SJSA1 (cell line): ENCODE measurements around the gene PPM1E. TPM values are rescaled to one million over a fixed set of nuclear protein-coding genes. Genes with fewer than 3 reads are reported as not detected.

ENCODE experiments used
- DNase-seq, 2 experiments: peaks; one replicate each; pipeline ENCODE4 v3.0.0-alpha.2; 2015 to 2020; ENCODE audit warnings: low spot score in 2 of 2, low read depth in 1 of 2
- H3K27ac ChIP-seq: fragments of 250-450 bp; sonication (Bioruptor Pico); 2 replicates; pipeline ENCODE4 v1.5.1; 2020; ENCODE audit warnings: mild to moderate bottlenecking, moderate library complexity
- H3K27me3 ChIP-seq: fragments of 250-450 bp; sonication (Bioruptor Pico); replicated peaks from 2 replicates; pipeline ENCODE4 v1.5.1; 2020; ENCODE audit warnings: mild to moderate bottlenecking, moderate library complexity
- H3K36me3 ChIP-seq: fragments of 250-450 bp; sonication (Bioruptor Pico); 2 replicates; pipeline ENCODE4 v1.5.1; 2020; ENCODE audit warnings: mild to moderate bottlenecking
- H3K4me1 ChIP-seq: fragments of 250-450 bp; sonication (Bioruptor Pico); replicated peaks from 2 replicates; pipeline ENCODE4 v1.6.1; 2021; ENCODE audit warnings: mild to moderate bottlenecking
- H3K4me3 ChIP-seq: fragments of 250-450 bp; sonication (Bioruptor Pico); 2 replicates; pipeline ENCODE4 v1.5.1; 2020; ENCODE audit warnings: mild to moderate bottlenecking
- H3K9me3 ChIP-seq: fragments of 250-450 bp; sonication (Bioruptor Pico); replicated peaks from 2 replicates; pipeline ENCODE4 v1.5.1; 2020; ENCODE audit warnings: mild to moderate bottlenecking
- total RNA-seq: library from RNA; depleted of rRNA; stranded (reverse); fragments of >200 nt; shearing (Covaris generic); gene quantifications from 2 replicates; pipeline ENCODE4 v1.2.3, GENCODE V29; 2014

Gene PPM1E
- total RNA-seq, 1 experiment from 2014 or later = 0.45 TPM

DNA sequence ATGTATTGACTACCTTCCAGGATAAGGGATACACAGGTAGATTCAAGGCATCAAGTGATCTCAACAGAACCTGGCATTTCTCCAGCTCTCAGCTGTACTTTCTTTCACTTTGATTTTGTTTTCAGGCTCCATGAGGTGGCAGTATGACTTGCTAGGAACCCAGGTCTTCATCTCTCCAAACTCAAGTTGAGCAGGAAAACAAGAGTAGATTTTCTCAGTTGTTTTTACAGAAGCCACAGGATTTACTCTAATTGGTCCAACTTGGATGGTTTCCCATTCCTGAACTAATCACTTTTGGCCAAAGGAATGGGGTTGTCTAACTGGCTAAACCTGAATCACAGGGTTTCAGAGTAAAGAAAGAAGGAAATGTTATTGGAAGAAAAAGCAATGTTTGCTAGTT, 204.4 kb downstream of the PPM1E start:
- Histone ChIP-seq H3K9me3 (no peaks in the 10 kb centered on the region), H3K36me3 (no peaks in the 10 kb centered on the region), H3K4me3 (no peak overlapping the region), H3K27me3 (no peaks in the 10 kb centered on the region; the same call in 1 of the 2 replicates), H3K4me1 (peaks cover 17% of the 10 kb centered on the region), H3K27ac (no peak overlapping the region)
- DNase-seq = peak in 1 of 2 experiments; percentile 62

DNA sequence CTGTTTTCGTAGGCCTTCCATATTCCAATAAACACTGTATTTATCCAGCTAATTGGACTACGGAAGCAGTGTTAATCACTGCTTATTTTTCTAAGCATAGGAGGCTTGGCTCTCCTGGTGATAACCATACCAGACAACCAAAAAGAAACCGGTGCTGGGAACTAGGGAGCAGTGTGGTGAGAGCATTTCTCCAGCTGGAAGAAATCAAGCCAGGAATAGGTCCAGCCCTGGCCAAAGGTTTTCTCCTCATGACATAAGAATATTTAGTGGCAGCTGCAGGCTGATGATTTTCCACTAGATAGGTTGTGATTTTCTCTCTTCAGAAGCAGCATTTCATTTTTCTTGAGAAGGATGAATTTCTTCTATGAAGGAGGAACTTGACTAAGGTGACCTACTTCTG, 209.6 kb downstream of the PPM1E start:
- DNase-seq = no peak
- H3K4me1 ChIP-seq = peaks cover 22% of the 10 kb centered on the region
- H3K27ac ChIP-seq = no peak overlapping the region

GRCh38 chr17:58966208-58966607, 210.6 kb downstream of the PPM1E start:
- Histone ChIP-seq H3K27ac (no peak overlapping the region), H3K4me3 (no peak overlapping the region), H3K4me1 (peaks cover 24% of the 10 kb centered on the region), H3K27me3 (no peaks in the 10 kb centered on the region), H3K36me3 (no peaks in the 10 kb centered on the region), H3K9me3 (no peaks in the 10 kb centered on the region)
- DNase-seq = no peak

More for the DNA sequence above, 209.6 kb downstream of the PPM1E start:
- no peaks in the 10 kb centered on the region for H3K36me3 ChIP-seq
- no peak overlapping the region for H3K4me3 ChIP-seq
- H3K27me3 ChIP-seq = no peaks in the 10 kb centered on the region
- no peaks in the 10 kb centered on the region for H3K9me3 ChIP-seq

DNA sequence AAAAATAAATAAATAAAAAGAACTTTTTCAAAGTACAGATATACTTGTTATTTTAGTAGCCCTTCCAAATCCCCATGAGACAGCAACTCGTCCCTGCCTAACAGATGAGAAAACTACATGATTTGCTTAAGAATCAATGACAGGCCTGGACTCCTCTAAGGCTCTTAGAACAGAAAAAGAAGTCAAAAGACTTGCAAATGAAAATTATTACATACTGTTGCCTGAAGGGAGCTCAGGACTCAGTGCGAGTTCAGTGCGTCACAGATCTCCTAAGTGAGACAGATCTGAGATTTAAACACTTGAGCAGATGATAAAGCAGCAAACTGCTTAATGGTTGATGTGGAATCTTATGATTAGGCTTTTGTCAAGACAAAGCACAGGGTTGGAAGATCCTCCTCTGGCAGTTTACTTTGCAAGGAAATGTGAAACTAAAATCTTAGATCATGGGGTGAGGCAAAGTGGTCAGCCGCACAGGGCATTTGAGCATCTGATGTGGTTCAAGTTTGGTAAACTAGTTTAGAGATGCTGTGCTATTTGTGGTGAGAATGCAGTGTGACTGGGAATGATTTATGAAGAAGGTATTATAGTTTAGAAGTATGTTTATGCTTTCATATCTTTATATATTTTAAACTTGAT, 212.9 kb downstream of the PPM1E start:
- Histone ChIP-seq H3K4me1 (peaks cover 24% of the 10 kb centered on the region), H3K4me3 (peak overlapping the region; percentile 12; the same call in 1 of the 2 replicates), H3K27ac (peak overlapping the region; percentile 39), H3K9me3 (no peaks in the 10 kb centered on the region), H3K27me3 (no peaks in the 10 kb centered on the region), H3K36me3 (no peaks in the 10 kb centered on the region)
- DNase-seq = peak in 1 of 2 experiments; percentile 63

DNA sequence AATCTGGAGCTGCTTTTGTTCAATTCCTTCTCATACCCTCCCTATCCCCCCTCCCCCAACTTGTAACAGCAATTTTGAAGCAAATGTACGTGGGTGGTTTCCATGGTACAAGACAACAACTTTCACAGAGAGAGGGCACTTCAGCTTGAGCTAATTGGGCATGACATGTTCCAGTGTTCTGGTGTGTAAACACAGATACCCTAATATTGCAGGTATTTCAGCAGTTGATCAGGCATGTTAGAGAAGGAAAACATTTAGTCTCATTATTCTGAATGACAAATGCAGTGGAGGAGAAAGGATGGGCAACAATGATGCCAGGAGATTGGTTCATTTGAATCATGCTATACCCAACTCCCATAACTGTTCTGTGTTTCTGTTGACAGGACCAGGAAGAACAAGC, 213.5 kb downstream of the PPM1E start:
- H3K4me3 ChIP-seq = no peak overlapping the region
- H3K4me1 ChIP-seq = peaks cover 24% of the 10 kb centered on the region
- peak overlapping the region; percentile 39 for H3K27ac ChIP-seq
- H3K9me3 ChIP-seq = no peaks in the 10 kb centered on the region
- DNase-seq = peak in 1 of 2 experiments; percentile 41
- H3K27me3 ChIP-seq = no peaks in the 10 kb centered on the region
- no peaks in the 10 kb centered on the region for H3K36me3 ChIP-seq

DNA sequence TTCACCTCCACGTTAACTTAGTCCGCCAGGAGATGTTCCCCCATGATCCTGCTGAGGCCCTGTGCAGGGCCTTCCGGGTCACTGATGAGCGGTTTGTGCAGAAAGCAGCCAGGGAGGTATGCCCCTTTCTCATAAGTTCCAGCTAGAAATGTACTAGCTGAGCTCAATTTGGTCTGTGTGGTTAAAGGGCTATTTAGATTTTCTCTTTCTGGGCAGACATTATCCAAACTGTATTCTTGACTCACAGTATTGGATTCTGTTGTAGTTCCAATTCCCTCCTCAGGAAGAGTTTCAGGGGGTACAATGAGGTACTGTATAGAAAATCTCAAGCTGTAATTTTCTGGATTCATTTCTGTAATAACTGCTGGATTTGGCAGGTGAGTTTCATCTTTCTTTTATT, 214.0 kb downstream of the PPM1E start:
- no peaks in the 10 kb centered on the region for H3K36me3 ChIP-seq
- H3K27me3 ChIP-seq = no peaks in the 10 kb centered on the region
- H3K4me1 ChIP-seq = peaks cover 24% of the 10 kb centered on the region
- H3K27ac ChIP-seq = peak overlapping the region; percentile 39
- no peak overlapping the region for H3K4me3 ChIP-seq
- no peaks in the 10 kb centered on the region for H3K9me3 ChIP-seq
- DNase-seq = peak in 1 of 2 experiments; percentile 25

GRCh38 chr17:58970609-58971450, 215.2 kb downstream of the PPM1E start:
- no peak for DNase-seq
- Histone ChIP-seq H3K36me3 (no peaks in the 10 kb centered on the region), H3K4me1 (peaks cover 24% of the 10 kb centered on the region), H3K9me3 (no peaks in the 10 kb centered on the region), H3K4me3 (no peak overlapping the region), H3K27me3 (no peaks in the 10 kb centered on the region), H3K27ac (no peak overlapping the region)

GRCh38 chr17:58974354-58974753, 218.7 kb downstream of the PPM1E start:
- H3K9me3 ChIP-seq = no peaks in the 10 kb centered on the region
- H3K36me3 ChIP-seq = no peaks in the 10 kb centered on the region
- peaks cover 11% of the 10 kb centered on the region for H3K4me1 ChIP-seq
- H3K4me3 ChIP-seq = no peak overlapping the region
- DNase-seq = no peak
- H3K27ac ChIP-seq = no peak overlapping the region
- no peaks in the 10 kb centered on the region for H3K27me3 ChIP-seq

DNA sequence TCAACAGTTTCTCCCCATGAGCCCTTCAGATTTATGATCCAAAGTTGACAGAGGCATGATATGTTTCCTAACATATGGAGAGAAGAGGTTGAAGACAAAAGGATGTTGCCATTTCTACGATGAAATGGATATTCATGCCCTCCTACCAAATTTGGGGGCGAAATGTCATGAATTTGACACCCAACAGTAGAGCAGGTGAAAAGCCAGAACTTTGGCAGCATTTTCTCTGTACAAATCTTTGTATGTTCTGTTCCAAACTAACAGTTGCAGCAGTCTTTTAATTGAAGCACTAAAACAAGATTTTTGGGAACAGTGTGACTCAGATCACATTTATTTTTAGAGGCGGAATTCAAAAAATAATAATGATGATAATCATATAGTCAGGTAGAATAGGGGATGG, 220.9 kb downstream of the PPM1E start:
- no peak overlapping the region for H3K4me3 ChIP-seq
- no peaks in the 10 kb centered on the region for H3K9me3 ChIP-seq
- no peak overlapping the region for H3K27ac ChIP-seq
- H3K36me3 ChIP-seq = no peaks in the 10 kb centered on the region
- no peaks in the 10 kb centered on the region for H3K4me1 ChIP-seq
- H3K27me3 ChIP-seq = no peaks in the 10 kb centered on the region
- DNase-seq = no peak

DNA sequence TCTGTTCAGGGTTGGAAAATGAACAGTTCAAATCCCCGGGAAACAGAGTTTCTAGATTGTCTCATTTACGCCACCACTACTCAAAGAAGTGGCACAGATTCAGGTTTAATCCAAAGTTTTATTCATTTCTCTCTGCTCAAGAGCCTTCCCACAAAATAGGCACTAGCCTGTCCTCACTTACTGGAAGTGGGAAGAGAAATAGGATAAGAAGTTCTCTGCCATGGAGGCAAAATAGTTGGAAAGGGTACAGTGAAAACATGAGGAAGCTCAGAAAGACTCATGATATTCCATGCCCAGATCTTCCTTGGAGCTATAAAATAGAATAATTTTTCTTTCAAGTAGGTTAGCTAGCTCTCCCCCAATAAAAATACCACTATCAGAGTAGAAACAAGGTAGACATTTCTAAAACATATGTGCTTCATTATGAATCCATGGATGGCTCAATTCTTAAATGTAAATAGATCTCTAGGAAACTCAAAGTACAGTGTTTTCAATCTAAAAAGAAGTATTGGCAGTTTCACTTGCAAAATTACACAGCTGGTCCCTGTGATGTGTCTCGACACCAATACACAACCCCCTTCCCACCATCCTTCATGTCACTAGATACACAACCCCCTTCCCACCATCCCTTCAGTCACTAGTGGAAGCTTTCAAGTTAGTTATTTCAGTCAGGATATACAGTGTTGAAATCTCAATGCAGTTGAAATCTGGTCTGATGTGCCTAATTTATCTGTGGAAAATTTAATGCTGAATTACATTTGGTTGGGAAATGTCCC, 225.2 kb downstream of the PPM1E start:
- DNase-seq = no peak
- Histone ChIP-seq H3K9me3 (no peaks in the 10 kb centered on the region), H3K4me1 (no peaks in the 10 kb centered on the region), H3K27me3 (no peaks in the 10 kb centered on the region), H3K27ac (no peak overlapping the region), H3K4me3 (no peak overlapping the region), H3K36me3 (no peaks in the 10 kb centered on the region)

GRCh38 chr17:58982626-58983025, 227.0 kb downstream of the PPM1E start:
- no peaks in the 10 kb centered on the region for H3K4me1 ChIP-seq
- no peak overlapping the region for H3K4me3 ChIP-seq
- H3K36me3 ChIP-seq = no peaks in the 10 kb centered on the region
- H3K27ac ChIP-seq = no peak overlapping the region
- H3K27me3 ChIP-seq = no peaks in the 10 kb centered on the region
- DNase-seq = no peak
- H3K9me3 ChIP-seq = no peaks in the 10 kb centered on the region

DNA sequence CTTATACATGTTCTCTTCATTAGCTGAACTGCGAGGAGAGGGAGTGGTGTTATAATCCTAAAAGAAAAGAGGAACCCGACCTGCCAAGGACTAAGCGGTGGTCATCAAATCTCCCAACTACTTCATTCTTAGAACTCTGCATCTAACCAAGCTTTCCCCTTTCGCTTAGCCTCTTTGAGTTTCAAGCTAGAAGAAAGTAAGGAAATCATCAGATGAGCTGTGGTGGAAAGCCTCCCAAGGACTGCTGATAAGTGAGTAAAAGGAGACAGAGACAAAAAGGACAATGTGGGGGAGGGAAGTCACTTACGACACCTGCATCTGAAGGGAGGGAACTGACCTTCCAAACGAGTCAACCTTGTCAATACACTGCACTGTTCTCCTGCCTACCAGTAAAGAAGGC, 229.7 kb downstream of the PPM1E start:
- H3K27ac ChIP-seq = no peak overlapping the region
- no peak overlapping the region for H3K4me3 ChIP-seq
- DNase-seq = no peak
- no peaks in the 10 kb centered on the region for H3K27me3 ChIP-seq
- no peaks in the 10 kb centered on the region for H3K9me3 ChIP-seq
- no peaks in the 10 kb centered on the region for H3K4me1 ChIP-seq
- no peaks in the 10 kb centered on the region for H3K36me3 ChIP-seq

DNA sequence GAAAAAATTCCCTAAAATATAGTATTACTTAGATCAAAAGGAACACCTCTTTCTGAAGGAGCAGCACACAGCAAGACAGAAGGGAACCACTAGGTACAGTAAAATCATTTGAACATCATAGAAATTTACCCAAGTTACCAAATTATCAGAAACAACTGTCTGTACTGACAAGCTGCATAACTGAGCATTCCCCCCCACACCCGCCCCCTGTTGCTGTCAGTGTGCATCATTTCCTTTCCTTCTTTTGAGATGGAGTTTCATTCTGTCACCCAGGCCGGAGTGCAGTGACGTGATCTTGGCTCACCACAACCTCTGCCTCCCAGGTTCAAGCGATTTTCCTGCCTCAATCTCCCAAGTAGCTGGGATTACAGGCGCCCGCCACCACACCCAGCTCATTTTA, 230.3 kb downstream of the PPM1E start:
- H3K4me3 ChIP-seq = no peak overlapping the region
- H3K27ac ChIP-seq = no peak overlapping the region
- DNase-seq = no peak
- no peaks in the 10 kb centered on the region for H3K9me3 ChIP-seq
- no peaks in the 10 kb centered on the region for H3K27me3 ChIP-seq
- H3K4me1 ChIP-seq = no peaks in the 10 kb centered on the region
- H3K36me3 ChIP-seq = no peaks in the 10 kb centered on the region

GRCh38 chr17:58989629-58990028, 234.0 kb downstream of the PPM1E start:
- H3K9me3 ChIP-seq = peaks cover 3% of the 10 kb centered on the region; the same call in 1 of the 2 replicates
- peaks cover 28% of the 10 kb centered on the region for H3K4me1 ChIP-seq
- no peak for DNase-seq
- no peak overlapping the region for H3K27ac ChIP-seq
- H3K27me3 ChIP-seq = no peaks in the 10 kb centered on the region
- peaks cover 13% of the 10 kb centered on the region for H3K36me3 ChIP-seq
- H3K4me3 ChIP-seq = no peak overlapping the region
